ENCODE data around the gene ANKMY1. TPM values are rescaled to one million over a fixed set of nuclear protein-coding genes. Genes with fewer than 3 reads are reported as not detected.

Gene ANKMY1
- total RNA-seq, 1 experiment from 2014 or later: 28.3 TPM

GRCh38 chr2:240503848-240504247 is 53.9 kb downstream of the ANKMY1 start:
- POLR2A ChIA-PET: no interaction called here
- CTCF ChIA-PET: no interaction called here
- H3K4me1 ChIP-seq (ENCODE audit: control insufficient read depth in 1 of 2, insufficient read depth in 2 of 2, low read length in 2 of 2): no peaks in the 10 kb centered on the region

More at GRCh38 chr2:240503848-240504247, 53.9 kb downstream of the ANKMY1 start:
- H3K27ac ChIP-seq (ENCODE audit: low read depth, low read length): no peak overlapping the region
- H3K4me2 ChIP-seq (ENCODE audit: low read length): no peak overlapping the region
- H3K9me2 ChIP-seq (ENCODE audit: insufficient read depth): no peaks in the 10 kb centered on the region
- ATAC-seq: no peak
- no peak overlapping the region for H3K9ac ChIP-seq (ENCODE audit: low read length)
- H3K79me2 ChIP-seq (ENCODE audit: insufficient read depth, low read length): no peaks in the 10 kb centered on the region
- H3K9me3 ChIP-seq (ENCODE audit: control insufficient read depth in 1 of 2, insufficient read depth in 1 of 2, low read depth in 1 of 2, low read length in 2 of 2): no peaks in the 10 kb centered on the region
- BruUV-seq (replicated peaks): no TSS peak
- no peak overlapping the region for H3K4me3 ChIP-seq (replicated peaks in 1 of 2; ENCODE audit: low read depth in 1 of 2, low read length in 2 of 2)
- no peak overlapping the region for H2AFZ ChIP-seq (ENCODE audit: low read depth, low read length, poor library complexity, severe bottlenecking)
- no peak for DNase-seq (ENCODE audit: low read depth, low spot score)
- no peaks in the 10 kb centered on the region for H3K36me3 ChIP-seq (ENCODE audit: control insufficient read depth in 1 of 2, insufficient read depth in 2 of 2, low read length in 2 of 2)
- no peaks in the 10 kb centered on the region for H4K20me1 ChIP-seq (ENCODE audit: insufficient read depth)
- intact Hi-C loops (cut with micrococcal nuclease): no loop called here
- RAD21 ChIA-PET (ENCODE audit: low non-redundant PET in 1 of 2, low total read pairs in 2 of 2, uncharacterized antibody in 2 of 2, unreplicated experiment in 2 of 2): no interaction called here
- H3K27me3 ChIP-seq (ENCODE audit: insufficient read depth, low read length): no peaks in the 10 kb centered on the region
- TF ChIP-seq CTCF (IDR thresholded peaks at IDR 0.05 in 2 of 3, conservative IDR thresholded peaks at IDR 0.05 in 1 of 3; ENCODE audit: borderline replicate concordance in 1 of 3, insufficient read depth in 1 of 3, low read depth in 2 of 3, low read length in 2 of 3) (no peak), SIN3A (IDR thresholded peaks at IDR 0.05; ENCODE audit: low read depth) (no peak), EZH2phosphoT487 (IDR thresholded peaks at IDR 0.05; ENCODE audit: borderline replicate concordance) (no peak), FOSL1 (IDR thresholded peaks at IDR 0.05; ENCODE audit: low read depth) (no peak), SRF (IDR thresholded peaks at IDR 0.05; ENCODE audit: low read depth) (no peak), RAD21 (IDR thresholded peaks at IDR 0.05; ENCODE audit: low read depth) (no peak), POLR2A (IDR thresholded peaks at IDR 0.05; ENCODE audit: borderline replicate concordance, extremely low read depth, insufficient read depth, insufficient read length) (no peak), ZFX (IDR thresholded peaks at IDR 0.05) (no peak), CEBPB (IDR thresholded peaks at IDR 0.05; ENCODE audit: low read depth) (no peak), TCF7L2 (IDR thresholded peaks at IDR 0.05; ENCODE audit: borderline replicate concordance, extremely low read depth, insufficient read depth, insufficient read length) (no peak), ZBTB33 (IDR thresholded peaks at IDR 0.05; ENCODE audit: extremely low read depth, insufficient replicate concordance, low read length) (no peak), MAX (IDR thresholded peaks at IDR 0.05) (no peak), JUND (IDR thresholded peaks at IDR 0.05) (no peak), ELF1 (IDR thresholded peaks at IDR 0.05; ENCODE audit: borderline replicate concordance, low read depth) (no peak), ZNF274 (IDR thresholded peaks at IDR 0.05; ENCODE audit: low read depth, low read length) (no peak), POLR2AphosphoS5 (IDR thresholded peaks at IDR 0.05; ENCODE audit: low read depth, low read length) (no peak), REST (IDR thresholded peaks at IDR 0.05; ENCODE audit: low read depth) (no peak), CBX3 (IDR thresholded peaks at IDR 0.05; ENCODE audit: low read depth) (no peak), YY1 (IDR thresholded peaks at IDR 0.05; ENCODE audit: extremely low read depth, insufficient replicate concordance, low read depth, low read length) (no peak), EZH2 (IDR thresholded peaks at IDR 0.05) (no peak)

Measured in HCT116 (cell line).